NCI-H774 (cell line): ENCODE measurements around the gene HS3ST6.
"Not testable (repeated sequence)": the region's sequence is repeated elsewhere in the genome, so short reads cannot be mapped to it uniquely, and the experiment has no call there.

Experiments
- DNase-seq: peaks from one replicate; lab custom pipeline; 2025; lab: John Stamatoyannopoulos, UW

Gene HS3ST6

DNA sequence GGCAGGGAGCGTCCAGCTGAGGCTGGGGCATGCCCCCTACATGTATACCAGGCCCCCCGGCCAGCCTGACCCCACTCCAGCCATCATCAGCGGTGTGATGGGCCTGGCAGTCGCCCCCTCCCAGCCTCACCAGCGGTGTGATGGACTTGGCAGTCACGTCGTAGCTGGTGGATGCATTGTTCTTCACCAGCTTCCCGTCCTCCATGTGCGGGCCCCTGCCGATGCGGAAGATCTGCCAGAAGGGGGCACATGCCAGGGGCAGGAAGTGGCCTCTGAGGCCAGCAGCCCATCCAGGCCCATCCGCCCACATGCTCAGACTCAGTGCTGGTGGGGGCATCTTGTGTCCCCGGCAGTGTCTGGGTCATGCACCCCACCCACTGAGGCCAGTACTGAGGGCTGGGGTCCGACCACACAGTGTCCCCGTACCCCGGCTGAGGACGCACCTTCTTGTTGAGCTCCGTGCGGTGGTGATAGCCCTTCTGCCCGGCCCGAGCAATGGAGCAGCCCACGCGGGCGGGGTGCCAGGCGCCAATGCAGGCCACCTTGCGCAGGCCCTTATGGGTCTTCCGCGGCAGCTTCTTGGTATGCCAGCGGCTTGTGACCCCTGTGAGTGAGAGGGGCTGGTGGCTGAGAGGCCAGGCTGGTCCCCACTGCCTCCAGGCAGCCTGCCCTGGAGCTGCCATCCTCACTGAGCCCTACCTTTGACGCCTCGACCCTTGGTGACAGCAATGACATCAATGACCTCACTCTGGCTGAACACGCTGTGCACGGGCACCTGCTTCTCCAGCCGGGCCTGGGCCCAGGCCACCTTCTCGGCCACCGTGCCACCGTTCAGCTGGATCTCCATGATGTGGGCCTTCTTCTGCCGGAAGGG, 28.5 kb upstream of the HS3ST6 start:
- no peak for DNase-seq

DNA sequence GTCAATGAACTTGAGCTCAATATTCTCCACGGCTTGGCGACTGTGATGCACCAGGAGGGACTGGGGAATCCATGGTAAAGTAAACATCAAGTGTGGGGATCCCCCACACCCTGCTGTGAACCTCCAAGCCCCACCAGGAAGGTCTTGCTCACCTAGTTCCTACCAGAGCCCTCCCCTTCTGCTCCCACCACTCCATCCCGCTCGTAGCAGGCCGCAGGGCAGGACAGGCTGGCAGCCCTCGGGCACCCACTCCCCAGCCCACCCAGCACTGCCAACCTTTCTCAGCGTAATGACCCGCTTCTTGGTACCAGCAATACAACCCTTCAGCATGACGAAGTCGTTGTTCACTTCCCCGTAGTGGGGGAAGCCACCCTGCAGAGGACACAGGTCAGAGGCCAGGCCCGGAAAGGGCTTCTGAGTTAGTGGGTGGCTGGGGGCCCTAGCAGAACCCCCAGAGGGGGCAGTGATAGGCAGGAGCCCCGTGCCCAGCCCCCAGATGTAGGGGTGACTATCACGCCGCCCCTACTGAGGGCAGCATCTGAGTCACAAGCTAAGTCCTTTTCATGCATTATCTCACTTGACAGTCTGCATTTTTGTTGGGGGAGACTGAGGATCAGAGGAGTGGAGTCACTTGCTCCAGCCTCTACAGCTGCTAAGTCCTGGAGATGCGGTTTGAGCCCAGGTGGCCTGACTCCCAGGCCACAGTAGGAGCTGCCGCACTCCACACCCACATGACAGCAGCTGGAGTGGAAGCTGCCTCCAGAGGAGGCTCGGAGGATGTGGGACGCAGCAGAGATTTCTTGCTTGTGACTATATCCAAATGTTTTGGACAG, 27.6 kb upstream of the HS3ST6 start:
- no peak for DNase-seq

DNA sequence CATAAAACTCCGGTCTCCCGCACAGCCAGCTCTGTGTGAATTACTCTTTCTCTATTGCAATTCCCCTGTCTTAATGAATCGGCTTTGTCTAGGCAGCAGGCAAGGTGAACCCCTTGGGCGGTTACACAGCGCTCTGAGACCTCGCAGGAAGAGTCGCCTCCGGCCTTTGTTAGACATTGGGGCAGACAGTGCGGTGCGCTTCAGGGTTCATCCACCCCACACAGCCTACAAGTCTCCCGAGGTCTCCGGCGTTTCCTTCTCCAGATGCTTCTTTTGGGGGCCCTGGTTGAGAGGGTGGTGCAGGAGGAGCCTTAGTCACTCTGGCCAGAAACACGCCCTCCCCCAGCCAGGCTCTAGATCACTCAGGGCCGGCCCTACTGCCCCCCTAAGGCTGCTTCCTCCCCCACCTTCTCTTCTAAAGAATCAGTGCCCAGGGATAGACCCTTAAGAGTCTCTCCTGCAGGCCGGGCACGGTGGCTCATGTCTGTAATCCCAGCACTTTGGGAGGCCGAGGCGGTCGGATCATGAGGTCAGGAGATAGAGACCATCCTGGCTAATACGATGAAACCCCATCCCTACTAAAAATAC, 26.5 kb upstream of the HS3ST6 start:
- no peak for DNase-seq

DNA sequence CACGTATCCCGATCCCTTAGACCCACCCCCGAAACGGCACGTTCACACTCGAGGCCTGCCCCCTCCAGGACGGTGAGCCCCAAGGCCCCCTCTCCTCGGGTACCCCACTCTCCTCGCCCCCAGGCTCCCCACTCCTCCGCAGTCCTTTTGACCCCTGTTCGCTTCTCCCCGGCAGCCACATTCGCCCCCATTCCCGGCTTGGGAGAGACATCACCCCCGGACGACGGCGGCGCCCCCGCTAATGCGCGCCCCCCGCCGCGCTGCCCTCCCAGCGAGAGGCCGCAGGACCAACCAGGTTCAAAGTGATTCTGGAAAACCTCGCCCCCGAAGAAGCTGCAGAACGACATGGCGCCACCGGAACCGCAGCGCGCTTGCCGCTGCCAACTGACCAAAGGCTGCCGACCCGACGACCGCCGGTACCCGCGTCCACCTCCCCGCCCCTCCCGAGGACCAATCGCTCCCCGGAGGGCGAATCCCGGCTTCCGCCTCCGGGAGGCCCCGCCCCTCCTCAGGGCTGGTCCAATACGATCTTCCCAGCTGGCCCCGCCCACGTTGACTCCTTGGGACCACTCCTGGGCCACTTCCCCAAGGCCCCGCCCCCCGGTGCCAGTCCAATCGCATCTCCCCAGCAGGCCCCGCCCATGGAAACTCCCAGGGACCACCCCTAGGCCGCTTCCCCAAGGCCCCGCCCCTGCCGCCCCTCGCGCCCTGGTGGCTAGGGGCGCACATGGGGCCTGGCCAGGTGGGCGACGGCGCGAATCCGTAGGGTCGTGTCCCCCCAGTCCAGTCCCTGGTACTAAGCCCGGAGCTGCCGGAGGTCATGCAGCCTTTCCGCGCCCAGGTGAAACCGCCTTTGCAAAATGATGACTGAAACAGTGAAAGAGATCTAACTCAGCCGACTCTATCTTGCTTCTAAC, 24.9 kb upstream of the HS3ST6 start, which contains the start of gene MSRB1:
Gene MSRB1 (minus strand): TSS at position 390 of the 917 bp plus-strand sequence. CDS start 43 bp downstream, at position 347.
- DNase-seq, result peak; percentile 92

DNA sequence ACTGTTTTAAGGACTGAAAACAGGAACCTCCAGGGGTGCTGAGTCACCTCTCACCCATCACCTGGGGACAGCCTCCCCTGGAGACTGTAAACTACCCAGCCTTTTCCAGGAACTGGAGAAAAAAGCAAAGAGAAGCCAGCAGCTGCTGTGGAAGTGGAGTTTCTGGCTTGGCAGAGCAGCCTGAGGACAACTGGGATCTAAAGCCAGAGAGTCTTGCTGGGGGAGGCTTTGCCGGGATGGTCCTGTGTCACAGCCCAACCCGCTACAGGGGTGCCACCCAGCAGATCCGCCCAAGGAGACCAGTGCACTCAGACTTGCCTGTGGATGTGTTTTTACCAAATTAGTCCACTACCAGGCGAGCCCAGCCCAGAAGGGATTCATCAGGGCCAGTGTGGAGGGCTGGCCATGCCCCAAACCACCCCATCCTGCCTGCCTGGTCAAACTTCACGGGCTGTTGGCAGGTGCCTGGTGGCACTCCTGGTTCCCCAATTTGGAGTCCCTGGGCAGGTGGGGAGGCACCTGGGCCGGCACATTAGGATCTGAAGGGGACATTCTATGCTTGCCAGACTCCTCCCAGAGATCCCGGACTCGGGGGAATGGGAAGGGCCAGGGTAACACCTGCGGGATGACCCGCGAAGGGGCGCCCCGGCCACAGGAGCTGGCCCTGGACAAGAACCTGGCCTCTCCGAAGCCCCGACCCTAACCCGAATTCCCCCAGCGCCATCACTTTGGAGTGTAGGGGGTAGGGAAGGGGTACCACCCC, 24.0 kb upstream of the HS3ST6 start:
- DNase-seq, result no peak

DNA sequence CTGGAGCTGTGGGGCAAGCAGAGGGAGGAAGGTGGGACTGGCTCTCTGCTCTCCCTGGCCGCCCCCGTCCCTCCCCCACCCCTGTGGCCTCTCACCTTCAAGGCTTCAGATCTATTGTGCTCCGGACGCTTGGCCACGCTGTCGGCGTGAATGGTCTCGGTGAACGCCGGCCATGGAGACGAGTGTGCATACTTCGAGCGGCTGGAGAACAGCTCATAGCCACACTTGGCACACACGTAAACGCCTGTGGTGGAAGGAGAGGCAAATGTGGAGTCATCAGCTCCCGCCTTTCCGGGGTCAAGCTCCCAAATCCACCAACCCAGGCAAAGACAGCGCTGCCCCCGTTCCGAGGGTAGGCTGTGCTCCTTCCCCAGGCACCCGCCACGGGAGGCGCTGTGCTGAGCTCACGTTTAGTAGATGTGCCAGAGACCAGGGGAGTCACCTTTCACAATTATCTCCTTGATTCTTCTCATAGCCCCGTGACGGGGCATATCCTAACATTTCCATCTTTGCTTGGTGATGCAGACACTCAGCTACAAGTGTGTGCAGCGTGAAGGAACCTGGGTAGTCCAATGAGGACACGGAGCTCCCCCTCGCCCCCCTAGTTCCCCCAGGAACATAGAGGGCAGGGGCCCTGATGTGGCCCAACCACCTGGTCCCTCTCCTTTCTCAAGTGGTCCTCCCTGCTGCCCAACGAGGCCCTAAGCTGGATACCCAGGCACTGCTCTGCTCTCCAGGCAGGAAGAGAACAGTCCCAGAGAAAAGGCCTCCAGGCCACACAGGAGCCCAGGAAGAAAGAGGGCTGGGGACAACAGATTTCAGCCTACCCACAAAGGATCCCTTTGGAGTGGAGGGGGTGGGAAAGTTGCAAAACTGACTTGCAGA, 23.2 kb upstream of the HS3ST6 start:
- DNase-seq, result no peak

DNA sequence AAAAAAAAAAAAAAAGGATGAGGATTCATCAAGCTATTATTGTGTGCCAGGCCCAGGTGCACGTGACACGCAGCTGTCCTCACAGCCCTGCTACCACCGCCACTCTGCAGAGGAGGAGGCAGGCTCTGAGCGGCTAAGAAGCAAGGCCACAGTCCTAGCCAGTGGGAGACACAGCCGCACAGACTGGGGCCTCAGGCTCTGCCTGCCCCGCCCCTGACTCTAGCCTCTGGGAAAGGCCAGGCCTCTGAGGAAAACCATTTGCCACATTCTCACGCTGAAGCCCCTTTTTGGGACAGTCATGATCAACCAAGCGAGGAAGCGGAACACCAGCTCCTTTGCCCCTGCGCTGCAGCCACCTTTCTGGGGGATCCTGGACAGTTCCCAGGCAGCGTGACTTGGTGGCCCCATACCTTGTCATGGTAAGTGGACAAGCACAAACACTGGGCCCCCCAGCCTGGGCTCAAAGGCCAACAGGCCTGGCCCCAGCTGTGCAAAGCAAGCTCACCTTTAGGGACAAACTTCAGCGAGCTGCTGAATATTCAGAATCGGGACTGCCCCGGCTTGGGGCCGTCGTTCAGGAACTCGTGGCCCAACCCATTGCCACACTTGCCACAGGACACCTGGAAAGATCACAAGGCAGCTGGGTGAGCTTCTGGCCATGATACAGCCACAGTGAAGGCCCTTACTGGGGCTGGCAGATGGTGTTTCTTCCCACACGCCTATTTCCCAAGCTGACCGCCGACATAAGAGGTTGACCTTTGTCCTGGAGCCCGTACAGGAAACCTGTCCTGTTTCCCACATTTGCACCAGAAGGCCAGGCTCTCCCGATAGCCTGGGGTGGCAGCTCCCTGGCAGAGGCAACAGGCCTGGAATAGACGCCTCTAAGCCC, 22.3 kb upstream of the HS3ST6 start:
- DNase-seq, result no peak

GRCh38 chr16:1939833-1940232, 21.6 kb upstream of the HS3ST6 start:
- DNase-seq, result not testable (repeated sequence)

- DNase-seq, result no peak
Observed at GRCh38 chr16:1938910-1939309, 20.7 kb upstream of the HS3ST6 start.

DNA sequence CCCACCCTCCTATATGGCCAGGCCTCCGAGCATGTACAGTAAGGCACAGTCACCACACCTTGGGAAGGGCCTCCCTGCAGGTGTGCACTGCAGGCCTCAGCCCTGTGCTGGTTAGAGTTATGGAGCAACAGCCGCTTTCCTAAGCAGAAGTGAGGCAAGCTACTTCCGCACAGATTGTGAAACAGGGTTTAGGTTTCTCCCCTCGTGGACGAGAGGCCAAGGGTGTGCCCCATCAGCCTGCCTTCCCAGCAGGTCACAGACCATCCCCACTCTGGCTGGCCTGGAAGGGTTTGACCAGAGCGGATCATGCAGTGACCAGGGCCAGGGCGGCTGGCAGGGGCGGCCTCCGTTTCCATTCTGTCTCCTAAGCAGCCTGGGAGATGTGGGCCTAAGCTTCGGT, 20.1 kb upstream of the HS3ST6 start:
- no peak for DNase-seq

DNA sequence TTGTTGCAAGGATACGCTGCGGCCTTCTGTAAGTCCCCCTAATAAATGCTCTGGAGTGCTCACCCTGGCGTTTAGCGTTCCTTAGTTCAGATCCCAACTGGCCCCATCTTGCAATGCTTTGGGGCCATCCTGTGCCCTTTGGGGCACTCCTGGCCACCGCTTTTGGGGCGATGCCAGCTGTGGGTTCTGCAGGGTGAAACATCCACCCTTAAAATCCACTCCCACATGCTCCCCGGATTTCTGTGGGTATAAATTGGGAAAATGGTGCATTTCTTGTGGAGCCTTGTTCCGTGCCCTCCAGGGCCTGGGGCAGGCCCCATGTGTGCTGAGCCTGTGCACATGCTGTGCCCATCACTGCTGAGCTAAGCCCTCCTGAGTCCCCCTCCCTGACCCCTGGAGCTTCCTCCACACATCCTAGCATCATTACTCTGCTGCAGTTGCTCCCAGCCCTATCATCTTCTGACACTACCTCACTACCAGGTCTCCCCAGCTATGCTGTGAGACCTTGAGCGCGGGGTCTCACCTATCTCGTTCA, 18.8 kb upstream of the HS3ST6 start:
- no peak for DNase-seq

- no peak for DNase-seq
Observed at GRCh38 chr16:1933097-1933661, 15.0 kb upstream of the HS3ST6 start.

- no peak for DNase-seq
Observed at GRCh38 chr16:1932050-1933028, 14.1 kb upstream of the HS3ST6 start.

DNA sequence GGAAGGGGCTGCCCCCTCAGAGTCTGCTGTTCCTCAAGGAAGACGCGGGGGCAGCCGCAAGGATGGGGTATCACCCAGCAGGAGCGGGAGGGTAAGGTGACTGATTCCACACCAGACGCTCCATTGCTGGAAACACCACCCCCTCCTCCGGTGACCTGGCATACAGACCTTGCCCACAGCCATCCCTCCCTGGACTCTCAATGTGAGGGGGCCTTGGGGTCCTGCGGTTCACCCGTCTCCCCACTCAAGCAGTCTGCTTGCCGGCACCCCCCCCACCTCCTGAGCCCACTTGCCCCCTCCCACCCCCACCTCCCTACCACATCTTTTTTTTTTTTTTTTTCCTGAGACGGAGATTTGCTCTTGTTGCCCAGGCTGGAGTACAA, 12.1 kb upstream of the HS3ST6 start:
- DNase-seq, result no peak

DNA sequence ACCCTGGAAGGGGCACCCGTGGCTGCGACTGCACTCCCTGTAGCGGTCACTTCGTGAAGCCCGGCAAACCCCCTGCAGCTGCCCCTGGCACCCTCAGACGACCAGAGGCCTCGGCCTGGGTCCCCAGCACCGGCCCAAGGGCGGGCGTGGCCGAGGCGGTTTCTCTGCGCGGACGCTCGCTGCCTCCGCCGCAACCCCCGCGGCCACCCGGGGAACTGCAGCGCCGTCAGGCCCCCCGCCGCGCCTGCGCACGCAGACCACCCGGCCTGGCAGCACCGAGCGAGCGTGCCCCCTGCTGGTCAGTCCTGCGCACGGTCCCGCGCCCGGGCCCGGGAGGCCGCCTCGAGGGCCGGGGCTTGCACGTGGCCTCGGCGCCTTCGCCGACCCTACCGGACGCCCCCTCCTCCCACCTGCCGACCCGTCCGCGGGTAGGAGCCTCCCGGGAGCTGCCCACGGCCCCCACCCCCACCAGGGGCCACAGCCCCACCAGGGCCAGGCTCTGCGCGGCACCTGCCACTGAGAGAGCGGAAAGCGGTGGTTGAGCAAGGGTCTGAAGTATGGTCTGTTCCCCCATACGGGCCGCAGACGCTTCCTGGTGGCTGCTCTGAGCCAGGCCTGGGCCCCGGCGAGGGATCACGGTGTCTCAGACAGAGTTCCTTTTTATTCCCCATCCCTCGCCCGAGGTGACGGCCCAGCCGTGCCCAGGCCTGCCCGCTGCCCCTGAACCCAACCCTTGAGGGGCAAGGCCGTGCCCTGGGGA, 11.5 kb upstream of the HS3ST6 start:
- DNase-seq, result peak; percentile 61

DNA sequence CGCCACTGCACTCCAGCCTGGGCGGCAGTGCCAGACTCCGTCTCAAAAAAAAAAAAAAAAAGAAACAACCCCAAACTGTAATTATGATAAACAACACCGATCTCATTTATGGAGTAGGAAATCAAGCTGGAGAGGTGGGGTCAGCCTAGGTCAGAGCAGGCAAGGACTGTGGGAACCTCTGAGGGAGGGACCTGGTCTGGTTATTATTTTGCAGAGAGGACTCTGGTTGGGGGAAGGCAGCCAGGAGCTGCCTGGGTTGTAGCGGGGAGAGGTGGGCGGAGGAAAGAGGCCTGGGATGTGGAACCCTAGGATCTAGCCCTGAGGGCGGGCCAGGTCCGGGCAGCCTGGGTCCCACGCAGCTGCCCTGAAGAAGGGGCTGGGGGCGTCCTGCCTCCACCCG, 10.9 kb upstream of the HS3ST6 start:
- peak; percentile 24 for DNase-seq
